GM10248 (cell line): ENCODE data around the gene TECR.
"Not testable (repeated sequence)": the region's sequence is repeated elsewhere in the genome, so short reads cannot be mapped to it uniquely, and the experiment has no call there.

Experiments
- CTCF ChIA-PET: fragments of 300-600 bp; sonication (Branson Sonifier 250); formaldehyde crosslinking; extraction: SDS; loops from one replicate; lab custom pipeline; 2021; ENCODE audit warnings: antibody characterized with exemption; lab: Yijun Ruan, JAX
- POLR2A ChIA-PET: fragments of 350-650 bp; sonication (Branson Sonifier 250); formaldehyde crosslinking; extraction: SDS; loops from one replicate; lab custom pipeline; 2020; ENCODE audit warnings: antibody characterized with exemption; lab: Yijun Ruan, JAX
- DNase-seq: peaks from one replicate; pipeline ENCODE4 v3.0.0; 2012; ENCODE audit errors: extremely low spot score
- TF ChIP-seq, protein P1 (sequence below): IDR thresholded peaks from 2 replicates; pipeline ENCODE4 v1.5.1; 2012; ENCODE audit warnings: mild to moderate bottlenecking, low read depth; ENCODE audit errors: extremely low read depth, missing control alignments, control extremely low read depth

Gene TECR

DNA sequence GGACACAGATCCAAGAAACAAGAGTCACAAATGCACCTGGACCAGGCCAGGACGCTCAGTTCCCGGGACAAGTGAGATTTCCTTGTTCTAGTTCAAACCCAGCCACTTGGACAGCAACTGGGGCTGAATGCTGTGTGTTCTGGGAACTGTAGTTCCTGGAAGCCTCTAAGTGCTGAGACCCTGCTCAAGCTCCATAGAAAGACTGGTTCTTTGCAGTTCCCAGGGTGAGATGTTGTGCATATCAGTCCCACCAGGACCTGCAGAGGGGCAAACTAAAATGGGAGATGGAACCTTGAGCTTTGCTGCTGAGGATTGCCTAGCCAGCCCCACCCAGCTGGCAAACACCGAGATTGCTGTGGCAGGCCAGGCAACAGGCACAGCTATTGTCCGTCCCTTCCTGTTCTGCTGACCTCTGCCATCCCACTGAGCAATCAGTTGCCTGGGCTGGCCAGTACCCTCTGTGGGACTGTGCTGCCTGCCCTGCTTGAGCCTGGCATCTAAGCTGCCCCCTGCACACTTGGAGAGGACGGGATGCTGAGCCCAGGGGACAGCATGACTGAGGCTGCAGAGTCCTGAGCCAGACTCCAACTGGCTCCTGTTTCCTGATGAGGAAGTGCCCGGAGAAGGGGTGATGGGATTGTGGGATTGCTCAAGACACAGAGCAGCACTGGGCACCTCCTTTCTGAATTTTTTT is 32.0 kb upstream of the TECR start:
- POLR2A ChIA-PET = no interaction called here
- TF ChIP-seq, protein P1, sequence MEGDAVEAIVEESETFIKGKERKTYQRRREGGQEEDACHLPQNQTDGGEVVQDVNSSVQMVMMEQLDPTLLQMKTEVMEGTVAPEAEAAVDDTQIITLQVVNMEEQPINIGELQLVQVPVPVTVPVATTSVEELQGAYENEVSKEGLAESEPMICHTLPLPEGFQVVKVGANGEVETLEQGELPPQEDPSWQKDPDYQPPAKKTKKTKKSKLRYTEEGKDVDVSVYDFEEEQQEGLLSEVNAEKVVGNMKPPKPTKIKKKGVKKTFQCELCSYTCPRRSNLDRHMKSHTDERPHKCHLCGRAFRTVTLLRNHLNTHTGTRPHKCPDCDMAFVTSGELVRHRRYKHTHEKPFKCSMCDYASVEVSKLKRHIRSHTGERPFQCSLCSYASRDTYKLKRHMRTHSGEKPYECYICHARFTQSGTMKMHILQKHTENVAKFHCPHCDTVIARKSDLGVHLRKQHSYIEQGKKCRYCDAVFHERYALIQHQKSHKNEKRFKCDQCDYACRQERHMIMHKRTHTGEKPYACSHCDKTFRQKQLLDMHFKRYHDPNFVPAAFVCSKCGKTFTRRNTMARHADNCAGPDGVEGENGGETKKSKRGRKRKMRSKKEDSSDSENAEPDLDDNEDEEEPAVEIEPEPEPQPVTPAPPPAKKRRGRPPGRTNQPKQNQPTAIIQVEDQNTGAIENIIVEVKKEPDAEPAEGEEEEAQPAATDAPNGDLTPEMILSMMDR = no peak
- DNase-seq = no peak
- CTCF ChIA-PET = interaction anchor here (1.2 to 5.8 kb wide), 4 partner anchors 8 to 91 kb away, joined by 3 to 43 read pairs (median 16); no protein-coding TSS in a partner anchor

- no peak for DNase-seq
- ChIA-PET POLR2A (no interaction called here), CTCF (interaction anchor here (1.4 to 1.5 kb wide), 2 partner anchors 11 to 30 kb away, joined by 6 read pairs; no protein-coding TSS in a partner anchor)
- TF ChIP-seq, protein P1 = no peak
These were observed 26.9 kb upstream of the TECR start for GRCh38 chr19:14502334-14503092.

- ChIA-PET CTCF (interaction anchor here (1.2 to 5.0 kb wide), 7 partner anchors 7 to 23 kb away, joined by 3 to 28 read pairs (median 6); partner anchors contain the start of genes DNAJB1 and GIPC1), POLR2A (no interaction called here)
- DNase-seq = no peak
- TF ChIP-seq, protein P1 = no peak
These were observed 26.1 kb upstream of the TECR start for GRCh38 chr19:14503285-14503684.

DNA sequence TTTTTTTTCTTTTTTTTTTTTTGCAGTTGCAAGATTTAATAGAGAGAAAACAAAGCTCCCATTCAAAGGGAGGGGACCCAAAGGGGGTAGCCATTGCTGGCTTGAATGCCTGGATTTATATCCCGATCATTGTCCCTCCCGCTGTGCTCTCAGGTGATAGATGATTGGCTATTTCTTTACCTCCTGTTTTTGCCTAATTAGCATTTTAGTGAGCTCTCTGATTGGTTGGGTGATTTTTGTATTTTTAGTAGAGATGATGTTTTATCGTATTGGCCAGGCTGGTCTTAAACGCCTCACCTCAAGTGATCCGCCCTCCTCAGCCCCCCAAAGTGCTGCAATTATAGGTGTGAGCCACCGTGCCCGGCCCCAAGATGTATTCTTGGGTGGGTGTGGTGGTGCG is 24.8 kb upstream of the TECR start:
- ChIA-PET POLR2A (interaction anchor here (0.9 kb wide), 1 partner anchor 13 kb away, joined by 3 read pairs; no protein-coding TSS in a partner anchor), CTCF (interaction anchor here (1.2 to 5.0 kb wide), 8 partner anchors 8 to 24 kb away, joined by 3 to 28 read pairs (median 6); partner anchors contain the start of genes DNAJB1 and GIPC1)
- DNase-seq = not testable (repeated sequence)

DNA sequence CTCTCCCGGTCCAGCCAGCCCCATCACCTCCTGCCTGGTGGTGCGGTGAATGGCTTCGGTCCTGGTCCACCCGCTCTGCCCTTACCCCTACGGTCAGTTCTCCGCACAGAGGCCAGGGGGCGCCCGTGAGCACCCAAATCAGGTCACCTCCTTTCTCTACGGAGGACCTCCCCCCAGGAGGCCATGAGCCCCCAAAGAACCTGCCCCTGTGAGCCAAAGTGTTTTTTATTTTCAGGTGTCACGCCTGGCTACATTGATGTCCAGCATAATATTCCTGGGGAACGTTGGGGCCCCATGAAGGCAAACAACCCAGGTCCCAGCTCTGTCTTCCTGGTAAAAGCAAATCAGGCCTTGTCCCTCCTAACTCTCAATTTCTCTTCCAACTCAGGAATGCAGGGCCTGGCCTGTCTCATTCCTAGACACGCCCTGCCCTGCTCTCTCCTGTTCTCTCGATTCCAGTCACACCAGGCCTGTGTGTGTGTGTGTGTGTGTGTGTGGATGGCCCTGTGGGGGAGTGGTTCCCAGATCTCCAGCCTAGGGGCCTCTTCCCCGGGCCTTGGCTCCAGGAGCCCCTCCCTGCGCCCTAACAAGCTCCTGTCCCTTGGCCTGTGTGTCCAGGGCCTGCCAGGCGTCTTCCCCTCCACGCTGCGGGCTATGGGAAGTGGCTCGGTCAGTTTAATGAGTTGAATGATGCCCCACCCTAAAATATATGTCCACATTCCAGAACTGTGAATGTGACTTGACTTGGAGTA is 23.7 kb upstream of the TECR start:
- TF ChIP-seq, protein P1 = peak; percentile 72
- ChIA-PET POLR2A (interaction anchor here (0.7 to 0.9 kb wide), 2 partner anchors 12 to 13 kb away, joined by 3 read pairs; no protein-coding TSS in a partner anchor), CTCF (interaction anchor here (1.0 to 5.0 kb wide), 7 partner anchors 8 to 51 kb away, joined by 3 to 28 read pairs (median 4); partner anchors contain the start of genes DNAJB1 and GIPC1)
- peak; percentile 88 for DNase-seq

- TF ChIP-seq, protein P1 = no peak
- ChIA-PET POLR2A (interaction anchor here (0.6 kb wide), 1 partner anchor 84 kb away, joined by 4 read pairs; no protein-coding TSS in a partner anchor), CTCF (interaction anchor here (1.7 to 5.0 kb wide), 2 partner anchors 9 to 11 kb away, joined by 8 to 28 read pairs; partner anchors contain the start of genes DNAJB1 and GIPC1)
- DNase-seq = no peak
These were observed 21.5 kb upstream of the TECR start for GRCh38 chr19:14507704-14508542.
